GM13977 (cell line): ENCODE data around the gene FHIT.
A peak's percentile ranks its signal among the peaks of the same experiment; 100 is the strongest.

ENCODE experiments used
- DNase-seq: peaks from one replicate; pipeline ENCODE4 v3.0.0; 2012; ENCODE audit warnings: low spot score
- in situ Hi-C: fragments of 300-500 bp; cut with MboI; formaldehyde crosslinking; loops from one replicate; pipeline ENCODE4 v1.12.0; 2022; ENCODE audit warnings: low sequenced_read_pairs, low pct_unique_long_range_greater_than_20kb, mixed read lengths, inconsistent platforms; ENCODE audit not compliant: unreplicated experiment
- TF ChIP-seq, protein P1 (sequence below): IDR thresholded peaks from 2 replicates; pipeline ENCODE4 v1.5.1; 2012; ENCODE audit warnings: mild to moderate bottlenecking, control low read depth; ENCODE audit not compliant: insufficient read depth; ENCODE audit errors: extremely low read depth, missing control alignments

The FHIT gene

DNA sequence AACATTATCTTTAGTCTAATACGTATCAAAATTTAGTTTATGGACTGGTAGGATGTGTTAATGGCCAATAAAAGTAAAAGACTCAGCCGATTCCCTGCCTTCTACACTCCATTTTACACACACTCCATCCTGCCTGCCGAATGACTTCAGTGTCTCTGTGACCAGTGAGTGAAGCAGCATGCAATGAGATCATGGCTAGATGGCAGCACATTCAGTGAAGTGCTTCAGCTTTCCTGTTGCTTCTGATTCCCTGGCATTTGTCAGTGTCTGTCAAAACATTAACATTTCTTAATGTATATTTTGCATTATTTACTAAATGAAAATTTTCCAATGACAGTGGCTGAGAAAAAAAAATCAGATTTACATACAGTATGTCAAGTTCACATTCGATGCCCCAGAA is 412.0 kb downstream of the FHIT start:
- DNase-seq, result no peak
- in situ Hi-C loops, result no loop called here
- TF ChIP-seq, protein P1, sequence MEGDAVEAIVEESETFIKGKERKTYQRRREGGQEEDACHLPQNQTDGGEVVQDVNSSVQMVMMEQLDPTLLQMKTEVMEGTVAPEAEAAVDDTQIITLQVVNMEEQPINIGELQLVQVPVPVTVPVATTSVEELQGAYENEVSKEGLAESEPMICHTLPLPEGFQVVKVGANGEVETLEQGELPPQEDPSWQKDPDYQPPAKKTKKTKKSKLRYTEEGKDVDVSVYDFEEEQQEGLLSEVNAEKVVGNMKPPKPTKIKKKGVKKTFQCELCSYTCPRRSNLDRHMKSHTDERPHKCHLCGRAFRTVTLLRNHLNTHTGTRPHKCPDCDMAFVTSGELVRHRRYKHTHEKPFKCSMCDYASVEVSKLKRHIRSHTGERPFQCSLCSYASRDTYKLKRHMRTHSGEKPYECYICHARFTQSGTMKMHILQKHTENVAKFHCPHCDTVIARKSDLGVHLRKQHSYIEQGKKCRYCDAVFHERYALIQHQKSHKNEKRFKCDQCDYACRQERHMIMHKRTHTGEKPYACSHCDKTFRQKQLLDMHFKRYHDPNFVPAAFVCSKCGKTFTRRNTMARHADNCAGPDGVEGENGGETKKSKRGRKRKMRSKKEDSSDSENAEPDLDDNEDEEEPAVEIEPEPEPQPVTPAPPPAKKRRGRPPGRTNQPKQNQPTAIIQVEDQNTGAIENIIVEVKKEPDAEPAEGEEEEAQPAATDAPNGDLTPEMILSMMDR, result no peak

DNA sequence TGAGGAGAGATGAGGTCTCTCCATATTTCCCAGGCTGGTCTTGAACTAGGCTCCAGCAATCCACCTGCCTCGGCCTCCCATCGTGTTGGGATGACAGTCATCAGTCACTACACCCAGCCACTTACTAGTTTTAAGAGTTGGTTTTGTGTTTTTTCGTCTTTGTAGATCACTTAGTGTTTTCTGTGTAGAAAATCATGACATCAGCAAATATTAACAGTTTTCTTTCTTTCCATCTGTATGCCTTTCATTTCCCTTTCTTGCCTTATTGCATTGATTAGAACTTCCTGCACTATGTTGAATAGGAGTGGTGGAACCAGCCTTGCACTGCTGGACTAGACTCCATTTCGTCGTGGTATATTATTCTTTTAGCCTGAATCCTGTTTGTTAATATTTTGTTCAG is 415.5 kb downstream of the FHIT start:
- TF ChIP-seq, protein P1, result no peak
- in situ Hi-C loops, result no loop called here
- DNase-seq, result no peak

DNA sequence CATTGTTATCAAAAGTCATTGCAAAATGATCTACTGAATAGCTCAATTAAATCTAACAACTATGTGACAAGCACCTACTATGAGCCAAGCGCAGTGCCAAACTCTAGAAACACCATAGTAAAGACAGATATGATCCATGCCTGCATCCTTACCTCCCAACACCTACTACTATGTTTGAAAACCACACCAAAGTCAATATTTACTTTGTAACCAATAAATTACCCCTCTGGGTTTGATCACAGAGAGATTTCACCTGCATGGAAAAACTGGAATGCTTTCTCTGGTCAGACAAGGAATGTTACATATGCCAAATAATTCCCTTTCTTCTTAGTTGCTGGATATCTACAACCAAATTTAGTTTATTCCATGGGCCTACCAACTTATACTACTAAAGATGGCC is 422.2 kb downstream of the FHIT start:
- DNase-seq, result no peak
- in situ Hi-C loops, result no loop called here
- TF ChIP-seq, protein P1, result no peak

DNA sequence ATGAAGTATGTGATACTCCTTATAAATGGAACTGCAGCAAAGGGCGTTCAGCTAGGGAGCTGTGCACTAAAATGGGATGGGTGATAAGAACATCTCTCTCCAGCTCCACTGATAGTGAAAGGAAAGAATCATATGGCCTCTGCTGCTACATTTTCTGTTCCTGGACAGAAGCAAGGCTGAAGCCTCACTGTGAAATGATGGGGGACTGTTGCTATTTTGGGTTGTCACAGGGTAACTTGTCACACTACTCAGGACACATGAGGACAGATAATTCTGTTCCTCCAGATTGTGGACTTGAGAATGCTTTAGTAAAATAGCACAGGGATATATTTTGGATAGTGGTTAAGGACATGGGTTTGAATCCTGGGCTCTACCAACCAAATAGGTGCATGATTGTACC is 423.6 kb downstream of the FHIT start:
- DNase-seq, result no peak
- in situ Hi-C loops, result no loop called here
- TF ChIP-seq, protein P1, result no peak

DNA sequence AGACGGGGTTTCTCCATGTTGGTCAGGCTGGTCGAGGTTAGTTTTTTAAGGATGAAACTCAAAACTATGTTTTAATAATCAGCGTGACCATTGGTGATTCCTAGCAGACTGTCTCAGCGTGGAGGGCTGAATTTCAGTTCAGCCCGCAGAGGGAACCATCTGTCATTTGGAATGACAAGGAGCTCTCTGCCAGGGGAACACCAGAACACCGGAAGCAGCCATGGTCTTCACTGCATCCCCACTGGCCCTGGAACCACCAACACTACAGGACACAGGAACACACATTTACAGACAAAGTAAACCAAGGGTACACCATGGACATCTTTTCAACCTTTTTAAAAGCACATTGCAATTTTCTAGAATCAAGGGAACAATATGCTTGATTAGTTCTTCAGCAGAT is 424.7 kb downstream of the FHIT start:
- no peak for DNase-seq
- in situ Hi-C loops, result no loop called here
- TF ChIP-seq, protein P1, result no peak

DNA sequence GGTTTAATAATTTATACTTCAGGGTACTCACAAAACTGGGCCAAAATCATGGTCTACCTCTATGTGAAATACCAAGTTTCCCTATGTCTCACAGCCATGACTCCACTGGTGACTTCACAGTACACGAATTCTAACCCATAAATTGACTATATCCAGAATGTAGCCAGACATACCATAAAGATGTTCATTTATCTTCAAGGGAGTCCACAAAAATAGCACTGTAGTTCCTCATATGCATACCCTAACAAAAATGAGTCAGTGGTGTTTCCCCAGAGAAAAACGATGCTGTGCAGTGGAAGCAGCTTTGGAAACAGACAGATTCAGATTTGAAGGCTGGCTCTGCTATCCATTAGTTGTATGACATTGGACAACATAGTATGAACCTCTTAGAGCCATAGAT is 438.8 kb downstream of the FHIT start:
- in situ Hi-C loops, result no loop called here
- peak; percentile 22 for DNase-seq
- TF ChIP-seq, protein P1, result no peak

DNA sequence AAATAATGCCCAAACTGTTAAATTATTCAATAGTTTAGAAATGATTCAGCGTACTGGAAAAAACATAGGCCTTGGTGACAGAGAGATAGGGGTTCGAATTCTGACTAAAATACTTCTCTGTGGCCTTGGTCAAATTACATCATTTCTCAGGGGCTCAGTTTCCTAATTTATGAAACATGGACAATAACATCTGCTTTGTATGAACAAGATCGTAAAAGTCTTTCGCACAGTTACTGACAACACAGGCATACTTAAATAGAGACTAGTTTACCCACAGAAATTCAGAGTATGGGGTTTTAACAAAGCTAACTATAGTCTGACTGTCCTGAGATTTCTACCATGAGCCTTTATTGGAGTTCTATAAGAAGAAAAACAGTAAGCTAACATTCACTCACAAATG is 440.4 kb downstream of the FHIT start:
- in situ Hi-C loops, result no loop called here
- no peak for DNase-seq
- TF ChIP-seq, protein P1, result no peak
